ENCODE measurements around the gene FLT3.
A peak's percentile ranks its signal among the peaks of the same experiment; 100 is the strongest.

The FLT3 gene

DNA sequence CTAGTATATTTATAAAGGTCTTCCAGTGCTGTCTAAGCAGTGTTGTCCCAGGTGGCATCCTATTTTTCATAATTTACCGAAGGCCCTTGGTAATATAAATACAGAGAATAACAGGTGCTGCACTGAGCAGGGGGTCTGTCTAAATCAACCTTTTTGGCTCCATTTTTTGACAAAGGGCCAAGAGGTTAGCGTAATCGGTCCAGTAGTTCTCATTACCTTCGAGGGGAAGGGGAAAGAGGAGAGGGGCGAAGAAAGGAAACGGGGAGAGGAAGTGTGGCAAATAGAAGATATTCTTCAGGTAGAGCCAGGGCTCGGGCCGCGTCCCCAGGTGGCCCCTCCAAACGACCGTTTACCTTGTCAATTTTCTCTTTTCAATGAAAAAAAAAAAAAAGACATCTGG, 37.2 kb upstream of the FLT3 start:
- Histone ChIP-seq H3K4me1 (ENCODE audit: low read length) (peaks cover 15% of the 10 kb centered on the region), H3K79me2 (ENCODE audit: low read length) (peaks cover 59% of the 10 kb centered on the region)

DNA sequence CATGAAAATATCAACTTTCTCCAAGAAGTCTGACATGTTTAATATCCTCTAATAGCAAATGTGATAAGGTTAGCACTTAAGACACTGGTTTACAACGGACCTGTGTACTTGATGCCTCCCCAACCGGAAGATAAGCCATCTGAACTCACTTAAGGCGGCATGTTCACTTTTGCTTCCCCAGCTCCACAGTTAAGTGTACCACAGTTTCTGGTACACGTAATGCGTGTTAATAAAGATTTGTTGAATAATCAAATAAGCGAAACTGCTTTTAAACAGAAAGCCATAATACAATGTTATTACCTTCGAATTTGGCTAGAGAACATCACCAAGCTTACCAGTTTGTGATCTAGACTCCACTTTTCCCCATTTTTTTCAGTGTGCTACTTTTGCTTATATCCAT, 36.5 kb upstream of the FLT3 start:
- TF ChIP-seq, protein P1, sequence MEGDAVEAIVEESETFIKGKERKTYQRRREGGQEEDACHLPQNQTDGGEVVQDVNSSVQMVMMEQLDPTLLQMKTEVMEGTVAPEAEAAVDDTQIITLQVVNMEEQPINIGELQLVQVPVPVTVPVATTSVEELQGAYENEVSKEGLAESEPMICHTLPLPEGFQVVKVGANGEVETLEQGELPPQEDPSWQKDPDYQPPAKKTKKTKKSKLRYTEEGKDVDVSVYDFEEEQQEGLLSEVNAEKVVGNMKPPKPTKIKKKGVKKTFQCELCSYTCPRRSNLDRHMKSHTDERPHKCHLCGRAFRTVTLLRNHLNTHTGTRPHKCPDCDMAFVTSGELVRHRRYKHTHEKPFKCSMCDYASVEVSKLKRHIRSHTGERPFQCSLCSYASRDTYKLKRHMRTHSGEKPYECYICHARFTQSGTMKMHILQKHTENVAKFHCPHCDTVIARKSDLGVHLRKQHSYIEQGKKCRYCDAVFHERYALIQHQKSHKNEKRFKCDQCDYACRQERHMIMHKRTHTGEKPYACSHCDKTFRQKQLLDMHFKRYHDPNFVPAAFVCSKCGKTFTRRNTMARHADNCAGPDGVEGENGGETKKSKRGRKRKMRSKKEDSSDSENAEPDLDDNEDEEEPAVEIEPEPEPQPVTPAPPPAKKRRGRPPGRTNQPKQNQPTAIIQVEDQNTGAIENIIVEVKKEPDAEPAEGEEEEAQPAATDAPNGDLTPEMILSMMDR (IDR thresholded peaks at IDR 0.05; ENCODE audit: low read depth, low read length) = no peak
- TF ChIP-seq EZH2phosphoT487 (IDR thresholded peaks at IDR 0.05; ENCODE audit: low read depth) = no peak
- peak overlapping the region; percentile 88 for H3K27ac ChIP-seq (ENCODE audit: low read length)
- peaks cover 52% of the 10 kb centered on the region for H3K79me2 ChIP-seq (ENCODE audit: low read length)
- no peaks in the 10 kb centered on the region for H3K9me3 ChIP-seq (ENCODE audit: insufficient read depth, low read length)
- H3K27me3 ChIP-seq (ENCODE audit: low read depth, low read length) = no peaks in the 10 kb centered on the region
- H3K4me2 ChIP-seq (ENCODE audit: low read length) = peak overlapping the region; percentile 89
- peak overlapping the region; percentile 86 for H3K4me3 ChIP-seq (ENCODE audit: low read length)
- H2AFZ ChIP-seq (ENCODE audit: low read depth, low read length) = no peak overlapping the region
- peaks cover 15% of the 10 kb centered on the region for H3K4me1 ChIP-seq (ENCODE audit: low read length)
- no peaks in the 10 kb centered on the region for H3K36me3 ChIP-seq (replicated peaks; ENCODE audit: low read depth, low read length)
- H3K9ac ChIP-seq (ENCODE audit: low read length) = peak overlapping the region; percentile 89
- H4K20me1 ChIP-seq (ENCODE audit: insufficient read depth, low read length) = peaks cover 22% of the 10 kb centered on the region

More for the DNA sequence above, 37.2 kb upstream of the FLT3 start:
- Histone ChIP-seq H3K36me3 (replicated peaks; ENCODE audit: low read depth, low read length) (no peaks in the 10 kb centered on the region), H3K9ac (ENCODE audit: low read length) (peak overlapping the region; percentile 89), H4K20me1 (ENCODE audit: insufficient read depth, low read length) (peaks cover 29% of the 10 kb centered on the region), H3K4me3 (ENCODE audit: low read length) (peak overlapping the region; percentile 86), H2AFZ (ENCODE audit: low read depth, low read length) (peak overlapping the region; percentile 1; the same call in 1 of the 2 replicates), H3K27me3 (ENCODE audit: low read depth, low read length) (no peaks in the 10 kb centered on the region), H3K4me2 (ENCODE audit: low read length) (peak overlapping the region; percentile 89), H3K27ac (ENCODE audit: low read length) (peak overlapping the region; percentile 88), H3K9me3 (ENCODE audit: insufficient read depth, low read length) (no peaks in the 10 kb centered on the region)
- no peak for TF ChIP-seq EZH2phosphoT487 (IDR thresholded peaks at IDR 0.05; ENCODE audit: low read depth)
- TF ChIP-seq, protein P1 (IDR thresholded peaks at IDR 0.05; ENCODE audit: low read depth, low read length) = no peak

DNA sequence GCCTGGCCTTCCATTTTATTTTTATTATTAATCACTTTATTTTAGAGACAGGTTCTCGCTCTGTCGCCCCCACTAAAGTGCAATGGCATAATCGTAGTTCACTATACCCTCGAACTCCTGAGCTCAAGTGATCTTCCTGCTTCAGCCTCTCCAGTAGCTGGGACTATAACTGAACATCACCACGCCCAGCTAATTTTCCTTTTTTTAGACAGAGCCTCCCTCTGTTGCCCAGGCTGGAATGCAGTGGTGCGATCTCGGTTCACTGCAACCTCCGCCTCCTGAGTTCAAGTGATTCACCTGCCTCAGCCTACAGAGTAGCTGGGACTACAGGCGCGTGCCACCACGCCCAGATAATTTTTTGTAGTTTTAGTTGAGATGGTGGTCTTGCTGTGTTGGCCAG, 31.3 kb upstream of the FLT3 start:
- Histone ChIP-seq H3K4me1 (ENCODE audit: low read length) (peaks cover under 1% of the 10 kb centered on the region; the same call in 1 of the 2 replicates), H3K4me2 (ENCODE audit: low read length) (no peak overlapping the region), H3K27me3 (ENCODE audit: low read depth, low read length) (no peaks in the 10 kb centered on the region), H3K27ac (ENCODE audit: low read length) (no peak overlapping the region), H3K36me3 (replicated peaks; ENCODE audit: low read depth, low read length) (no peaks in the 10 kb centered on the region), H3K9me3 (ENCODE audit: insufficient read depth, low read length) (no peaks in the 10 kb centered on the region), H3K79me2 (ENCODE audit: low read length) (peaks cover 5% of the 10 kb centered on the region; the same call in 1 of the 2 replicates), H4K20me1 (ENCODE audit: insufficient read depth, low read length) (no peaks in the 10 kb centered on the region), H2AFZ (ENCODE audit: low read depth, low read length) (no peak overlapping the region), H3K9ac (ENCODE audit: low read length) (no peak overlapping the region), H3K4me3 (ENCODE audit: low read length) (no peak overlapping the region)
- TF ChIP-seq, protein P1 (IDR thresholded peaks at IDR 0.05; ENCODE audit: low read depth, low read length) = no peak
- TF ChIP-seq EZH2phosphoT487 (IDR thresholded peaks at IDR 0.05; ENCODE audit: low read depth) = no peak

DNA sequence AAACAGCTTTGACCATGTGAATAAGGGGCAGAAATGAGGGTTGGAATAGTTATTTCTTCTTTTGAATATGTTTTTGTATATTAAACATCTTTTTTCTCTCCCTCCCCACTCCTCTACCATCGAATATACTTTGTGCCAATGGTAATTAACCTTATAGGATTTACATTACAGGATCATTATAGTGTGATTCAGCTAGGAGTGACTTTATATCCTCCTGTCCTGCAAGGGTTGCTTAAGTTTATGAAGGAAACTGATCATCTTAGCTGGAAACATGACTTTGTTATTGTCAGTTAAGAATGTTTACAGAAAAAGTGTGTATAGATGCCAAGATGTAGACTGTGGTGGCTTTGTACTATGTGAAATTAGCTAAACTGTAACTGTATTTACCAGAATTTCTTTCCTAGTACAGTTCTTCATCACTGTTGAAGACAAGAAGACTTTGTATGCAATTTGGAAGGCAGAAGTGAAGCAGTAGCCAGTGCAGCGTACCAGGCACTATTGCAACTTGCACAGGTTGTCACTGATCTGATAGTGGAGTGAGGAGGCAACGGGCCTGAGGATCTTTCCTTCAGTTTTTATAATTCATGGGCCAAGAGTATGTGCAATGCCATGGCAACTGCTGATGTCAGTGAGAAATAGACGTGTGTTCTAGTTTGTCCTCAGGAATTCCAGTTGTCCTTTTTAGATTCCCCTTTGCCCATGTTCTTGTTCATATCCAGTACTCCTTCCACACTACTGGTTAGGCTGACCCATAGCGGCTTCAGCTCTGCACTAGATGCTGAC, 29.7 kb upstream of the FLT3 start:
- Histone ChIP-seq H3K9me3 (ENCODE audit: insufficient read depth, low read length) (no peaks in the 10 kb centered on the region), H4K20me1 (ENCODE audit: insufficient read depth, low read length) (no peaks in the 10 kb centered on the region), H3K36me3 (replicated peaks; ENCODE audit: low read depth, low read length) (no peaks in the 10 kb centered on the region), H3K4me3 (ENCODE audit: low read length) (no peak overlapping the region), H3K4me2 (ENCODE audit: low read length) (no peak overlapping the region), H2AFZ (ENCODE audit: low read depth, low read length) (no peak overlapping the region), H3K27ac (ENCODE audit: low read length) (no peak overlapping the region), H3K9ac (ENCODE audit: low read length) (no peak overlapping the region), H3K4me1 (ENCODE audit: low read length) (no peaks in the 10 kb centered on the region), H3K79me2 (ENCODE audit: low read length) (no peaks in the 10 kb centered on the region), H3K27me3 (ENCODE audit: low read depth, low read length) (no peaks in the 10 kb centered on the region)
- TF ChIP-seq, protein P1 (IDR thresholded peaks at IDR 0.05; ENCODE audit: low read depth, low read length) = no peak
- TF ChIP-seq EZH2phosphoT487 (IDR thresholded peaks at IDR 0.05; ENCODE audit: low read depth) = no peak

Data from OCI-LY3 (cell line).